Type B pancreatic cell (in vitro differentiated cells): ENCODE results near the gene PKP3. TPM values are rescaled to one million over a fixed set of nuclear protein-coding genes. Genes with fewer than 3 reads are reported as not detected.
"Not testable (repeated sequence)": the region's sequence is repeated elsewhere in the genome, so short reads cannot be mapped to it uniquely, and the experiment has no call there.

ENCODE experiments used
- DNase-seq: peaks from one replicate; pipeline ENCODE4 v3.0.0; 2021; ENCODE audit warnings: mixed read lengths; ENCODE audit not compliant: unreplicated experiment; ENCODE audit errors: extremely low spot score
- H3K27ac Mint-ChIP-seq: 2 replicates; pipeline ENCODE4 v1.8.0; 2021; ENCODE audit warnings: mild to moderate bottlenecking, mixed read lengths
- H3K27me3 Mint-ChIP-seq: 2 replicates; pipeline ENCODE4 v1.8.0; 2021; ENCODE audit warnings: mixed read lengths
- H3K36me3 Mint-ChIP-seq: 2 replicates; pipeline ENCODE4 v1.8.0; 2021; ENCODE audit warnings: mixed read lengths
- H3K4me1 Mint-ChIP-seq: one replicate; pipeline ENCODE4 v1.8.0; 2021; ENCODE audit warnings: mixed read lengths; ENCODE audit not compliant: unreplicated experiment
- H3K4me3 Mint-ChIP-seq: 2 replicates; pipeline ENCODE4 v1.8.0; 2021; ENCODE audit warnings: mild to moderate bottlenecking, mixed read lengths
- H3K9me3 Mint-ChIP-seq: 2 replicates; pipeline ENCODE4 v1.8.0; 2021; ENCODE audit warnings: mixed read lengths
- CTCF ChIP-seq: fragments of 200-600 bp; sonication (generic); conservative IDR thresholded peaks from 2 replicates; pipeline ENCODE4 v1.5.0; 2021; ENCODE audit warnings: antibody characterized with exemption, mild to moderate bottlenecking
- total RNA-seq: library from RNA; stranded (reverse); gene quantifications from 2 replicates; pipeline ENCODE4 v1.2.1, GENCODE V29; 2021; ENCODE audit warnings: low replicate concordance

Gene PKP3
- total RNA-seq, 1 donor from 2014 or later, result 51.6 TPM

DNA sequence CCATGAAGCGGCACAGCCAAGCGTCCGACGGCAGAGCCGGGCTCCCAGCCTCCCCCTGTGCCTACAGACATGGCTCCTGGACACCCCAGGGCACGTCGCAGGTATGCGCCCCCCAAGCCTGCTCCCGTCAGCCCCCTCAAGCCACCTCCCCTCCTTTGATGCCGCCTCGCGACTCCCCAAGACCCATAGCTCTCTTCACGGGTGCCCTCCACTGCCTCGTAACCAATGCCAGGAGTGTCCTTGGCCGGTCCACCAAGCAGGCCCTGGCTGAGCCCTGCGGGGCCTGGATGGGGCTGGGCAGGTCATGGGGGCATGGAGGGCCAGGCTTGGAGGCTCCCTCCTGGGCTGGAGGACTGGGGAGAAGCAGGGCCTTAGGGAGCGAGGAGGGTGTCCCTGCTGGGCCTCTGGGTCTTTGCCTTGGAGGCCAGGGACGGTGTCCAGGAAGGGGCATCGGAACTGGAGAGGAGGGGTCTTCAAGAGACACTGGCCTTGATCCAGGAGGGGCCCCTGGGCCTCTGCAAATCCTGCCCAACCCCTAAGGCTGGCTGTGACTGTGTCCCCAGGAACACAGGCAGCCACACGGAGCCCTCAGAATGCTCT is 38.6 kb downstream of the PKP3 start:
- Mint-ChIP-seq H3K4me1 (no peaks in the 10 kb centered on the region), H3K36me3 (peaks cover 3% of the 10 kb centered on the region), H3K27ac (no peak overlapping the region), H3K4me3 (no peak overlapping the region), H3K27me3 (peaks cover 2% of the 10 kb centered on the region), H3K9me3 (no peaks in the 10 kb centered on the region)
- DNase-seq, result no peak
- TF ChIP-seq CTCF, result no peak

DNA sequence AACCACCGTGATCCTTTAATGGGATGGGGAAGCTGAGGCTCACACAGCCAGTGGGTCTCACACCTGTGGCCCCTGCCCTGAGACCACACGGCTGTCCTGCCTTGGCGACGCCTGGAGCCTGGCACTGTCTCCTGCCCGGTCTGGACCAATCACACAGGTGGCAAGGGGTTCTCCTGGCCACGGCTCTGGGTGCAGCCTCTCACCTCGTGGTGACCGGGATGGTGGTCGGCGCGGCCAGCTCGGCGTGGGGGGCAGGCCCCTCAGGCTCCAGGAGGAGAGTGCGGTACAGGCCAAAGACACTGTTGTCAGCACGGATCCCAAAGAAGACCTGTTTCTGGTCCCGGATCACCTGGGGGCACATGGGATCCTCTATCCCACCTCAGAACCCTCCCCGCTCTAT is 39.1 kb downstream of the PKP3 start:
- DNase-seq, result no peak
- Mint-ChIP-seq H3K9me3 (no peaks in the 10 kb centered on the region), H3K4me3 (no peak overlapping the region), H3K4me1 (no peaks in the 10 kb centered on the region), H3K27me3 (no peaks in the 10 kb centered on the region), H3K36me3 (peaks cover 3% of the 10 kb centered on the region), H3K27ac (no peak overlapping the region)
- TF ChIP-seq CTCF, result no peak

DNA sequence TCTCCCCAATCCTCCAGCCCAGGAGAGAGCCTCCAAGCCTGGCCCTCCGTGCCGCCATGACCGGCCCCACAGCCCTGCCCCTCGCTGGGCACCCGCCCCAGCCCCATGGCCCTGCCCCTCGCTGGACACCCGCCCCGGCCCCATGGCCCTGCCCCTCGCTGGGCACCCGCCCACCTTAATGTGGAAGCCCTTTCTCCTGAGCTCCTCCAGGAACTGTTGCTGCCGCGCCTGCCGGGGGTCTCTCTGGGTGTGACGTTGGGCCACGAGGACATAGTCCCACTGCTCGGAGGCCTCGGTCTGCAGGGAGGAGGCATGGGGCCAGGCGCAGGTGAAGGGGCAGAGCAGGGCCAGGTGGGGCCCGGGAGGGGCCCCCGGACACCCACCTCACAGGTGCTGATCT is 39.6 kb downstream of the PKP3 start:
- Mint-ChIP-seq H3K27me3 (no peaks in the 10 kb centered on the region), H3K27ac (no peak overlapping the region)
- no peak for TF ChIP-seq CTCF

GRCh38 chr11:434496-434895 is 40.5 kb downstream of the PKP3 start:
- no peak overlapping the region for H3K4me3 Mint-ChIP-seq
- DNase-seq, result no peak
- no peaks in the 10 kb centered on the region for H3K4me1 Mint-ChIP-seq
- TF ChIP-seq CTCF, result no peak
- H3K27ac Mint-ChIP-seq, result no peak overlapping the region
- H3K9me3 Mint-ChIP-seq, result no peaks in the 10 kb centered on the region
- peaks cover 3% of the 10 kb centered on the region for H3K36me3 Mint-ChIP-seq
- H3K27me3 Mint-ChIP-seq, result no peaks in the 10 kb centered on the region

More for the DNA sequence above, 39.6 kb downstream of the PKP3 start:
- Mint-ChIP-seq H3K9me3 (no peaks in the 10 kb centered on the region), H3K4me3 (no peak overlapping the region), H3K36me3 (peaks cover 3% of the 10 kb centered on the region), H3K4me1 (no peaks in the 10 kb centered on the region)
- no peak for DNase-seq

DNA sequence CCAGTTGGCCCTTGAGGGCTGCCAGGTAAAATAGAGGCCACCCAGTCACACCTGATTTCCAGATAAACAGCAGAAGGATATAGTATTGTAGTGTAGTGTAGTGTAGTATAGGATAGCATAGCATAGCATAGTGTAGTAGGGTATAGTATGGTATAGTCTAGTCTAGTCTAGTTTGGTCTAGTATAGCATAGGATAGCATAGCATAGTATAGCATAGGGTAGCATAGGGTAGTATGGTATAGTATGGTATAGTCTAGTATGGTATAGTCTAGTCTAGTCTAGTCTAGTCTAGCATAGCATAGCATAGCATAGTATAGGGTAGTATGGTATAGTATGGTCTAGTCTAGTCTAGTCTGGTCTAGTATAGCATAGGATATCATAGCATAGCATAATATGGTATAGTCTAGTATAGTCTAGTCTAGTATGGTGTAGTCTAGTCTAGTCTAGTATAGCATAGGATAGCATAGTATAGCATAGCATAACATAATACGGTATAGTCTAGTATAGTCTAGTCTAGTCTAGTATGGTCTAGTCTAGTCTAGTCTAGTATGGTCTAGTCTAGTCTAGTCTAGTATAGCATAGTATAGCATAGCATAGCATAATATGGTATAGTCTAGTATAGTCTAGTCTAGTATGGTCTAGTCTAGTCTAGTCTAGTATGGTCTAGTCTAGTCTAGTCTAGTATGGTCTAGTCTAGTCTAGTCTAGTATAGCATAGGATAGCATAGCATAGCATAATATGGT is 41.2 kb downstream of the PKP3 start:
- not testable (repeated sequence) for H3K9me3 Mint-ChIP-seq, H3K36me3 Mint-ChIP-seq, H3K27ac Mint-ChIP-seq, H3K27me3 Mint-ChIP-seq, H3K4me3 Mint-ChIP-seq, DNase-seq, H3K4me1 Mint-ChIP-seq

- H3K9me3 Mint-ChIP-seq, result no peaks in the 10 kb centered on the region
- no peak for TF ChIP-seq CTCF
- H3K4me1 Mint-ChIP-seq, result no peaks in the 10 kb centered on the region
- H3K27me3 Mint-ChIP-seq, result no peaks in the 10 kb centered on the region
- peaks cover 3% of the 10 kb centered on the region for H3K36me3 Mint-ChIP-seq
- H3K27ac Mint-ChIP-seq, result no peak overlapping the region
- H3K4me3 Mint-ChIP-seq, result no peak overlapping the region
- no peak for DNase-seq
Measured at GRCh38 chr11:437228-437870, 43.3 kb downstream of the PKP3 start.
